Measurements from ENCODE around the gene SLC25A3. TPM values are rescaled to one million over a fixed set of nuclear protein-coding genes. Genes with fewer than 3 reads are reported as not detected.

SLC25A3 gene
- total RNA-seq, 2 experiments from 2014 or later, result 665 to 672 TPM

- intact Hi-C loops (cut with micrococcal nuclease), result no loop called here
These were observed 19.3 kb downstream of the SLC25A3 start for GRCh38 chr12:98612696-98613334.

GRCh38 chr12:98618952-98619351, 25.5 kb downstream of the SLC25A3 start:
- Mint-ChIP-seq H3K36me3 (ENCODE audit: low read depth) (peaks cover 4% of the 10 kb centered on the region), H3K27me3 (no peaks in the 10 kb centered on the region), H3K9me3 (no peaks in the 10 kb centered on the region), H3K27ac (no peak overlapping the region), H3K4me1 (ENCODE audit: low read depth) (no peaks in the 10 kb centered on the region), H3K4me3 (no peak overlapping the region)
- ChIA-PET CTCF (interaction anchor here (1.0 to 4.0 kb wide), 4 partner anchors 10 to 52 kb away, joined by 3 to 14 read pairs (median 4); no protein-coding TSS in a partner anchor), POLR2A (interaction anchor here (1.6 kb wide), 1 partner anchor 25 kb away, joined by 6 read pairs; no protein-coding TSS in a partner anchor)
- DNase-seq (no peak), ATAC-seq (no peak)
- intact Hi-C loops (cut with micrococcal nuclease), result no loop called here
- TF ChIP-seq CTCF (IDR thresholded peaks at IDR 0.05), result no peak

More at GRCh38 chr12:98612696-98613334, 19.3 kb downstream of the SLC25A3 start:
- no peaks in the 10 kb centered on the region for H3K27me3 Mint-ChIP-seq
- peaks cover 4% of the 10 kb centered on the region for H3K36me3 Mint-ChIP-seq (ENCODE audit: low read depth)
- H3K4me3 Mint-ChIP-seq, result no peak overlapping the region
- peaks cover 11% of the 10 kb centered on the region for H3K4me1 Mint-ChIP-seq (ENCODE audit: low read depth)
- H3K27ac Mint-ChIP-seq, result peak overlapping the region; percentile 68
- POLR2A ChIA-PET, result no interaction called here
- no peaks in the 10 kb centered on the region for H3K9me3 Mint-ChIP-seq
- DNase-seq, result no peak
- CTCF ChIA-PET, result no interaction called here
- ATAC-seq, result peak; percentile 82
- no peak for TF ChIP-seq CTCF (IDR thresholded peaks at IDR 0.05)

GRCh38 chr12:98635657-98636323, 42.3 kb downstream of the SLC25A3 start:
- Mint-ChIP-seq H3K9me3 (no peaks in the 10 kb centered on the region), H3K4me1 (ENCODE audit: low read depth) (peaks cover 16% of the 10 kb centered on the region), H3K36me3 (ENCODE audit: low read depth) (peaks cover 22% of the 10 kb centered on the region), H3K27ac (no peak overlapping the region), H3K4me3 (no peak overlapping the region), H3K27me3 (no peaks in the 10 kb centered on the region)
- CTCF ChIA-PET, result interaction anchor here (1.2 to 3.4 kb wide), 2 partner anchors 17 to 69 kb away, joined by 3 to 15 read pairs; no protein-coding TSS in a partner anchor
- intact Hi-C loops (cut with micrococcal nuclease), result no loop called here
- POLR2A ChIA-PET, result interaction anchor here (1.5 kb wide), 1 partner anchor 42 kb away, joined by 3 read pairs; the partner anchor contains the start of gene SLC25A3
- DNase-seq (no peak), ATAC-seq (no peak)
- TF ChIP-seq CTCF (IDR thresholded peaks at IDR 0.05), result no peak

- peaks cover 27% of the 10 kb centered on the region for H3K36me3 Mint-ChIP-seq (ENCODE audit: low read depth)
- H3K4me3 Mint-ChIP-seq, result no peak overlapping the region
- ATAC-seq, result no peak
- no peaks in the 10 kb centered on the region for H3K9me3 Mint-ChIP-seq
- no peak for TF ChIP-seq CTCF (IDR thresholded peaks at IDR 0.05)
- H3K4me1 Mint-ChIP-seq (ENCODE audit: low read depth), result peaks cover 19% of the 10 kb centered on the region
- intact Hi-C loops (cut with micrococcal nuclease), result no loop called here
- DNase-seq, result no peak
- no peaks in the 10 kb centered on the region for H3K27me3 Mint-ChIP-seq
- ChIA-PET POLR2A (interaction anchor here (1.6 kb wide), 1 partner anchor 44 kb away, joined by 4 read pairs; the partner anchor contains the start of gene SLC25A3), CTCF (interaction anchor here (3.4 kb wide), 1 partner anchor 70 kb away, joined by 15 read pairs; no protein-coding TSS in a partner anchor)
- H3K27ac Mint-ChIP-seq, result no peak overlapping the region
These were observed 43.6 kb downstream of the SLC25A3 start for GRCh38 chr12:98637068-98637467.

GRCh38 chr12:98638009-98638408, 44.5 kb downstream of the SLC25A3 start:
- Mint-ChIP-seq H3K9me3 (no peaks in the 10 kb centered on the region), H3K4me1 (ENCODE audit: low read depth) (peaks cover 21% of the 10 kb centered on the region), H3K4me3 (no peak overlapping the region), H3K27me3 (no peaks in the 10 kb centered on the region), H3K36me3 (ENCODE audit: low read depth) (peaks cover 25% of the 10 kb centered on the region), H3K27ac (no peak overlapping the region)
- ChIA-PET POLR2A (interaction anchor here (0.7 to 1.6 kb wide), 2 partner anchors 21 to 44 kb away, joined by 3 to 4 read pairs; partner anchors contain the start of gene SLC25A3), CTCF (interaction anchor here (0.7 to 3.4 kb wide), 3 partner anchors 14 to 106 kb away, joined by 3 to 15 read pairs (median 3); no protein-coding TSS in a partner anchor)
- no peak for DNase-seq
- ATAC-seq, result peak; percentile 27
- no peak for TF ChIP-seq CTCF (IDR thresholded peaks at IDR 0.05)
- intact Hi-C loops (cut with micrococcal nuclease), result no loop called here

Measured in activated CD8-positive, alpha-beta T cell treated with anti-CD3 and anti-CD28 coated beads for 36 hours (primary cell).